Measurements from ENCODE around the gene IRF4. TPM values are rescaled to one million over a fixed set of nuclear protein-coding genes. Genes with fewer than 3 reads are reported as not detected.

IRF4 gene
- total RNA-seq, 4 donors from 2014 or later = 0.89 to 7.4 (median 3.2) TPM

- Histone ChIP-seq H3K27ac (no peak overlapping the region), H3K27me3 (peaks cover 13% of the 10 kb centered on the region), H3K4me3 (no peak overlapping the region), H3K4me1 (no peaks in the 10 kb centered on the region), H3K36me3 (peaks cover 0 to 11% of the 10 kb centered on the region in 2 donors), H3K9me3 (no peaks in the 10 kb centered on the region)
- no peak for TF ChIP-seq POLR2AphosphoS5 (IDR thresholded peaks at IDR 0.05)
- no peak for ATAC-seq
- 60 to 90% methylated on average over 2 to 3 of the region's 12 CpGs for WGBS, 2 donors (ENCODE audit: low coverage in 1 of 2)
Measured at GRCh38 chr6:357261-357790, 34.2 kb upstream of the IRF4 start.

DNA sequence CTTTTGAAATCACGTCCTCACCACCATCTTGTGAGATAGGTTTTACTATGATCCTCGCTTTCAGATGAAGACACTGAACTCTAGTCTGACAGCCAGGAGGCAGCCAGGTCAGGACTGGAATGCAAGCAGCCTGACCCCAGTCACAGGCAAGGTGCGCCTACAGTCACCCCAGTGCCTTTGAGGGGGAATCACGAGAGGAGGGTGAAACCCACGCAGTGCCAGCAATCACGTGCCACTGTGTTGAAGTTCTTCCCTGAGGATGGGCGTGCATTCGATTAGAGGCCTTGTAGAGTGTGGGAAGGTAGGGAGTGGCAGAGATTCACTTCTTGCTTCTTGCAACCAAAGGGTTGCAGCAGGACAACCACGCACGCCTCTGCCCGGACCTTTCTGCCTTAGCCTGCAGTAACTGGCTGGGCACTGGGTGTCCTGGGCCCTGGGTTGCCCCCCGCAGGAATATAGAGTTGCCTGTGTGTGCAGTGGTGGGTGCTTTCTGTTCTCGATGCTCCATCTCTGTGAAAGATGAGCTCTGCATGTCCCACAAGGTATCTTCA is 33.7 kb upstream of the IRF4 start:
- no peak for TF ChIP-seq CTCF (IDR thresholded peaks at IDR 0.05)
- TF ChIP-seq POLR2A (IDR thresholded peaks at IDR 0.05) = no peak
- no peak for TF ChIP-seq POLR2AphosphoS5 (IDR thresholded peaks at IDR 0.05)
- no peak for TF ChIP-seq EP300 (IDR thresholded peaks at IDR 0.05)
- no peak for ATAC-seq
- H3K27ac ChIP-seq = no peak overlapping the region
- no peaks in the 10 kb centered on the region for H3K4me1 ChIP-seq
- peaks cover 0 to 6% of the 10 kb centered on the region in 2 donors for H3K36me3 ChIP-seq
- peaks cover 18% of the 10 kb centered on the region for H3K27me3 ChIP-seq
- no peak overlapping the region for H3K4me3 ChIP-seq
- H3K9me3 ChIP-seq = peaks cover 0 to 5% (median 0%) of the 10 kb centered on the region in 3 donors
- 80 to 81% methylated on average over 9 to 10 of the region's 13 CpGs for WGBS, 2 donors (ENCODE audit: low coverage in 1 of 2)

DNA sequence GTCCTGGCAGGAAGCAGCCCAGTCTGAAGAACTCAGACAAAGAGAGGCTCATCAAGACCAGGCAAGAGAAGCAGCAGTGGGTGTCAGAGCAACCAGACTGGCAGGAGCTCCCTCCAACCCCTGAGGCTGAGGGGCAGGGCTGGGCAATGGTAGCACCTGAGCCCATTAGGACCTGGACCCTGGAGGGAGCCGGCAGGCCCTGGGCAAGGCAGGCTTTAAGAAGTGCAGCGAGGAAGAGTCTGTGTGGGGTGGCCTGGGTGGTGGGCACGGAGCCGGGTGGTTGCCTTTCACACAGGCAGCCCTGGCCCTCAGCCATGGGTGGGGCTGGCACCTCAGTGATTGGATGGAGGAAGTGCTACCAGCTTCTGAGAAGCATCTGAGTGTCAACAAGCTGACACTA is 33.1 kb upstream of the IRF4 start:
- H3K4me1 ChIP-seq = no peaks in the 10 kb centered on the region
- H3K9me3 ChIP-seq = peaks cover 0 to 11% (median 0%) of the 10 kb centered on the region in 3 donors
- no peak overlapping the region for H3K4me3 ChIP-seq
- H3K27ac ChIP-seq = no peak overlapping the region
- no peak for ATAC-seq
- H3K36me3 ChIP-seq = peaks cover 0 to under 1% of the 10 kb centered on the region in 2 donors
- H3K27me3 ChIP-seq = peaks cover 22% of the 10 kb centered on the region
- 76 to 92% methylated on average over 2 to 4 of the region's 4 CpGs for WGBS, 2 donors (ENCODE audit: low coverage in 1 of 2)
- no peak for TF ChIP-seq EP300 (IDR thresholded peaks at IDR 0.05)
- TF ChIP-seq POLR2AphosphoS5 (IDR thresholded peaks at IDR 0.05) = no peak
- no peak for TF ChIP-seq POLR2A (IDR thresholded peaks at IDR 0.05)
- no peak for TF ChIP-seq CTCF (IDR thresholded peaks at IDR 0.05)

GRCh38 chr6:358847-359246 is 32.7 kb upstream of the IRF4 start:
- peaks cover 24% of the 10 kb centered on the region for H3K27me3 ChIP-seq
- WGBS, 2 donors (ENCODE audit: low coverage in 1 of 2) = 82 to 90% methylated on average over 4 to 6 of the region's 8 CpGs
- no peak for ATAC-seq
- no peak overlapping the region for H3K4me3 ChIP-seq
- H3K9me3 ChIP-seq = peaks cover 0 to 15% (median 0%) of the 10 kb centered on the region in 3 donors
- H3K27ac ChIP-seq = no peak overlapping the region
- TF ChIP-seq CTCF (IDR thresholded peaks at IDR 0.05) = no peak
- no peak for TF ChIP-seq POLR2AphosphoS5 (IDR thresholded peaks at IDR 0.05)
- TF ChIP-seq POLR2A (IDR thresholded peaks at IDR 0.05) = no peak
- no peak for TF ChIP-seq EP300 (IDR thresholded peaks at IDR 0.05)
- no peaks in the 10 kb centered on the region for H3K4me1 ChIP-seq
- H3K36me3 ChIP-seq = no peaks in the 10 kb centered on the region

- 68 to 72% methylated on average over 11 to 13 of the region's 20 CpGs for WGBS, 2 donors (ENCODE audit: low coverage in 1 of 2)
- no peak for ATAC-seq
- Histone ChIP-seq H3K4me1 (no peaks in the 10 kb centered on the region), H3K36me3 (no peaks in the 10 kb centered on the region), H3K4me3 (no peak overlapping the region), H3K27me3 (peaks cover 26% of the 10 kb centered on the region), H3K27ac (no peak overlapping the region), H3K9me3 (peaks cover 0 to 21% (median 0%) of the 10 kb centered on the region in 3 donors)
- TF ChIP-seq CTCF (IDR thresholded peaks at IDR 0.05) (no peak), EP300 (IDR thresholded peaks at IDR 0.05) (no peak), POLR2AphosphoS5 (IDR thresholded peaks at IDR 0.05) (no peak), POLR2A (IDR thresholded peaks at IDR 0.05) (no peak)
Measured at GRCh38 chr6:359261-360035, 32.1 kb upstream of the IRF4 start.
